HG03025 (cell line): Measurements from ENCODE around the gene MOB2.

Experiments
- ATAC-seq: cut with Tn5 transposase; IDR thresholded peaks from one replicate; pipeline ENCODE4 v1.9.1; 2021; ENCODE audit warnings: mild to moderate bottlenecking, moderate library complexity; ENCODE audit not compliant: unreplicated experiment, low FRiP score

The MOB2 gene

GRCh38 chr11:1476940-1477736 is 9.4 kb downstream of the MOB2 start:
- ATAC-seq = no peak

GRCh38 chr11:1475841-1476240 is 10.7 kb downstream of the MOB2 start:
- ATAC-seq = no peak

GRCh38 chr11:1473786-1474185 is 12.8 kb downstream of the MOB2 start:
- no peak for ATAC-seq

GRCh38 chr11:1473011-1473628 is 13.5 kb downstream of the MOB2 start:
- no peak for ATAC-seq

- ATAC-seq = no peak
Measured at GRCh38 chr11:1472180-1473005, 14.2 kb downstream of the MOB2 start.

- no peak for ATAC-seq
Measured at GRCh38 chr11:1471736-1472135, 14.8 kb downstream of the MOB2 start.

- ATAC-seq = no peak
Measured at GRCh38 chr11:1470681-1471611, 15.6 kb downstream of the MOB2 start.

GRCh38 chr11:1469911-1470680 is 16.5 kb downstream of the MOB2 start:
- no peak for ATAC-seq

- ATAC-seq = no peak
Measured at GRCh38 chr11:1469287-1469910, 17.2 kb downstream of the MOB2 start.

- ATAC-seq = no peak
Measured at GRCh38 chr11:1468473-1469066, 18.0 kb downstream of the MOB2 start.

- ATAC-seq = no peak
Measured at GRCh38 chr11:1468002-1468401, 18.6 kb downstream of the MOB2 start.

GRCh38 chr11:1467270-1467669 is 19.3 kb downstream of the MOB2 start:
- no peak for ATAC-seq

GRCh38 chr11:1466784-1467183 is 19.8 kb downstream of the MOB2 start:
- ATAC-seq = no peak

- ATAC-seq = no peak
Measured at GRCh38 chr11:1463056-1463455, 23.5 kb downstream of the MOB2 start.

GRCh38 chr11:1462698-1462975 is 23.9 kb downstream of the MOB2 start:
- no peak for ATAC-seq

- no peak for ATAC-seq
Measured at GRCh38 chr11:1461826-1462697, 24.5 kb downstream of the MOB2 start.

GRCh38 chr11:1460986-1461825 is 25.4 kb downstream of the MOB2 start:
- no peak for ATAC-seq
